Measurements from ENCODE around the gene KLHL22.

DNA sequence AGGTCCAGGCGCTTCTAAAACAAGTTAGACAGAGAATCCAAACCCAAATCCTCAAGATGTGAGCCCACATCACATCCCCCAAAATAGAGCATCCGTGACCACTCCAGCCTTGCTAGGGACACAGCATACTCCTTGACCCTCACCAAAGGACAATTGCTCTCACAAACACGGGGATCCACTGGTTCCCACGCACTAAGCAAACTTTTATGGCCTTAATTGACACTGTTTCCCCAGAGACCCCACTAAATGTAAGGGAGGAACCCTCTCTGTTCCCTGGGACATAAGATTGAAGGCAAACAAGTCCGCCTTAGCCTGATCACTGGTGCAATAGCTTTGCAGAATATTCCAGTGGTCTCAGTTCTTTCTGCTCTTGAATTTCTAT lies 81.5 kb downstream of the KLHL22 start:
- no peak for TF ChIP-seq ZNF670 (CRISPR knock-in tag; IDR thresholded peaks at IDR 0.05; ENCODE audit: borderline replicate concordance)
- TF ChIP-seq NCOA1 (CRISPR knock-in tag; IDR thresholded peaks at IDR 0.05), result no peak
- no peak for TF ChIP-seq EP300 (IDR thresholded peaks at IDR 0.05; ENCODE audit: low read depth in 2 of 2, low read length in 2 of 2)
- TF ChIP-seq EP300 (CRISPR knock-in tag; IDR thresholded peaks at IDR 0.05; ENCODE audit: borderline replicate concordance), result no peak
- TF ChIP-seq, protein P1, sequence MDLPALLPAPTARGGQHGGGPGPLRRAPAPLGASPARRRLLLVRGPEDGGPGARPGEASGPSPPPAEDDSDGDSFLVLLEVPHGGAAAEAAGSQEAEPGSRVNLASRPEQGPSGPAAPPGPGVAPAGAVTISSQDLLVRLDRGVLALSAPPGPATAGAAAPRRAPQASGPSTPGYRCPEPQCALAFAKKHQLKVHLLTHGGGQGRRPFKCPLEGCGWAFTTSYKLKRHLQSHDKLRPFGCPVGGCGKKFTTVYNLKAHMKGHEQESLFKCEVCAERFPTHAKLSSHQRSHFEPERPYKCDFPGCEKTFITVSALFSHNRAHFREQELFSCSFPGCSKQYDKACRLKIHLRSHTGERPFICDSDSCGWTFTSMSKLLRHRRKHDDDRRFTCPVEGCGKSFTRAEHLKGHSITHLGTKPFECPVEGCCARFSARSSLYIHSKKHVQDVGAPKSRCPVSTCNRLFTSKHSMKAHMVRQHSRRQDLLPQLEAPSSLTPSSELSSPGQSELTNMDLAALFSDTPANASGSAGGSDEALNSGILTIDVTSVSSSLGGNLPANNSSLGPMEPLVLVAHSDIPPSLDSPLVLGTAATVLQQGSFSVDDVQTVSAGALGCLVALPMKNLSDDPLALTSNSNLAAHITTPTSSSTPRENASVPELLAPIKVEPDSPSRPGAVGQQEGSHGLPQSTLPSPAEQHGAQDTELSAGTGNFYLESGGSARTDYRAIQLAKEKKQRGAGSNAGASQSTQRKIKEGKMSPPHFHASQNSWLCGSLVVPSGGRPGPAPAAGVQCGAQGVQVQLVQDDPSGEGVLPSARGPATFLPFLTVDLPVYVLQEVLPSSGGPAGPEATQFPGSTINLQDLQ (CRISPR knock-in tag; IDR thresholded peaks at IDR 0.05), result no peak
- TF ChIP-seq, protein P2, sequence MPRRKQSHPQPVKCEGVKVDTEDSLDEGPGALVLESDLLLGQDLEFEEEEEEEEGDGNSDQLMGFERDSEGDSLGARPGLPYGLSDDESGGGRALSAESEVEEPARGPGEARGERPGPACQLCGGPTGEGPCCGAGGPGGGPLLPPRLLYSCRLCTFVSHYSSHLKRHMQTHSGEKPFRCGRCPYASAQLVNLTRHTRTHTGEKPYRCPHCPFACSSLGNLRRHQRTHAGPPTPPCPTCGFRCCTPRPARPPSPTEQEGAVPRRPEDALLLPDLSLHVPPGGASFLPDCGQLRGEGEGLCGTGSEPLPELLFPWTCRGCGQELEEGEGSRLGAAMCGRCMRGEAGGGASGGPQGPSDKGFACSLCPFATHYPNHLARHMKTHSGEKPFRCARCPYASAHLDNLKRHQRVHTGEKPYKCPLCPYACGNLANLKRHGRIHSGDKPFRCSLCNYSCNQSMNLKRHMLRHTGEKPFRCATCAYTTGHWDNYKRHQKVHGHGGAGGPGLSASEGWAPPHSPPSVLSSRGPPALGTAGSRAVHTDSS (CRISPR knock-in tag; conservative IDR thresholded peaks at IDR 0.05), result no peak
- TF ChIP-seq RORA (CRISPR knock-in tag; IDR thresholded peaks at IDR 0.05), result no peak
- TF ChIP-seq, protein P3, sequence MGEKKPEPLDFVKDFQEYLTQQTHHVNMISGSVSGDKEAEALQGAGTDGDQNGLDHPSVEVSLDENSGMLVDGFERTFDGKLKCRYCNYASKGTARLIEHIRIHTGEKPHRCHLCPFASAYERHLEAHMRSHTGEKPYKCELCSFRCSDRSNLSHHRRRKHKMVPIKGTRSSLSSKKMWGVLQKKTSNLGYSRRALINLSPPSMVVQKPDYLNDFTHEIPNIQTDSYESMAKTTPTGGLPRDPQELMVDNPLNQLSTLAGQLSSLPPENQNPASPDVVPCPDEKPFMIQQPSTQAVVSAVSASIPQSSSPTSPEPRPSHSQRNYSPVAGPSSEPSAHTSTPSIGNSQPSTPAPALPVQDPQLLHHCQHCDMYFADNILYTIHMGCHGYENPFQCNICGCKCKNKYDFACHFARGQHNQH (CRISPR knock-in tag; IDR thresholded peaks at IDR 0.05), result no peak
- TF ChIP-seq, protein P4, sequence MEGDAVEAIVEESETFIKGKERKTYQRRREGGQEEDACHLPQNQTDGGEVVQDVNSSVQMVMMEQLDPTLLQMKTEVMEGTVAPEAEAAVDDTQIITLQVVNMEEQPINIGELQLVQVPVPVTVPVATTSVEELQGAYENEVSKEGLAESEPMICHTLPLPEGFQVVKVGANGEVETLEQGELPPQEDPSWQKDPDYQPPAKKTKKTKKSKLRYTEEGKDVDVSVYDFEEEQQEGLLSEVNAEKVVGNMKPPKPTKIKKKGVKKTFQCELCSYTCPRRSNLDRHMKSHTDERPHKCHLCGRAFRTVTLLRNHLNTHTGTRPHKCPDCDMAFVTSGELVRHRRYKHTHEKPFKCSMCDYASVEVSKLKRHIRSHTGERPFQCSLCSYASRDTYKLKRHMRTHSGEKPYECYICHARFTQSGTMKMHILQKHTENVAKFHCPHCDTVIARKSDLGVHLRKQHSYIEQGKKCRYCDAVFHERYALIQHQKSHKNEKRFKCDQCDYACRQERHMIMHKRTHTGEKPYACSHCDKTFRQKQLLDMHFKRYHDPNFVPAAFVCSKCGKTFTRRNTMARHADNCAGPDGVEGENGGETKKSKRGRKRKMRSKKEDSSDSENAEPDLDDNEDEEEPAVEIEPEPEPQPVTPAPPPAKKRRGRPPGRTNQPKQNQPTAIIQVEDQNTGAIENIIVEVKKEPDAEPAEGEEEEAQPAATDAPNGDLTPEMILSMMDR (CRISPR knock-in tag; IDR thresholded peaks at IDR 0.05), result no peak
- no peak for TF ChIP-seq JUN (CRISPR knock-in tag; IDR thresholded peaks at IDR 0.05)
- no peak for TF ChIP-seq TAF1 (CRISPR knock-in tag; IDR thresholded peaks at IDR 0.05)

All from HepG2 (cell line).